GM21390 (cell line): ENCODE data around the gene KCTD4.

Source experiments
- ATAC-seq: cut with Tn5 transposase; IDR thresholded peaks from one replicate; pipeline ENCODE4 v1.9.1; 2021; ENCODE audit not compliant: unreplicated experiment

KCTD4 gene

GRCh38 chr13:45178349-45179162, 22.3 kb downstream of the KCTD4 start:
- ATAC-seq = no peak

GRCh38 chr13:45174478-45174877, 26.4 kb downstream of the KCTD4 start:
- ATAC-seq = no peak

- ATAC-seq = no peak
Measured at GRCh38 chr13:45168555-45168930, 32.3 kb downstream of the KCTD4 start.

GRCh38 chr13:45167611-45168554, 33.0 kb downstream of the KCTD4 start:
- ATAC-seq = no peak

GRCh38 chr13:45166858-45167257, 34.0 kb downstream of the KCTD4 start:
- no peak for ATAC-seq

GRCh38 chr13:45162821-45163220, 38.0 kb downstream of the KCTD4 start:
- no peak for ATAC-seq

- no peak for ATAC-seq
Measured at GRCh38 chr13:45162194-45162593, 38.7 kb downstream of the KCTD4 start.

GRCh38 chr13:45156565-45157361, 44.1 kb downstream of the KCTD4 start:
- ATAC-seq = no peak

GRCh38 chr13:45149964-45150363, 50.9 kb downstream of the KCTD4 start:
- ATAC-seq = no peak

- ATAC-seq = no peak
Measured at GRCh38 chr13:45143346-45143751, 57.5 kb downstream of the KCTD4 start.
